ENCODE results near the gene FBXW8.

The FBXW8 gene

GRCh38 chr12:116892349-116893140 is 18.2 kb upstream of the FBXW8 start:
- in situ Hi-C loops (cut with MboI; ENCODE audit: low sequenced_read_pairs, unreplicated experiment) = no loop called here
- no peak for DNase-seq (ENCODE audit: low spot score)
- no peak for TF ChIP-seq CTCF (IDR thresholded peaks at IDR 0.05; ENCODE audit: borderline replicate concordance, control extremely low read depth, extremely low read depth, insufficient read depth, missing control alignments)

GRCh38 chr12:116894913-116895312 is 15.8 kb upstream of the FBXW8 start:
- in situ Hi-C loops (cut with MboI; ENCODE audit: low sequenced_read_pairs, unreplicated experiment) = no loop called here
- no peak for TF ChIP-seq CTCF (IDR thresholded peaks at IDR 0.05; ENCODE audit: borderline replicate concordance, control extremely low read depth, extremely low read depth, insufficient read depth, missing control alignments)
- DNase-seq (ENCODE audit: low spot score) = no peak

- no peak for TF ChIP-seq CTCF (IDR thresholded peaks at IDR 0.05; ENCODE audit: borderline replicate concordance, control extremely low read depth, extremely low read depth, insufficient read depth, missing control alignments)
- DNase-seq (ENCODE audit: low spot score) = no peak
- in situ Hi-C loops (cut with MboI; ENCODE audit: low sequenced_read_pairs, unreplicated experiment) = no loop called here
Observed at GRCh38 chr12:116896411-116896924, 14.3 kb upstream of the FBXW8 start.

GRCh38 chr12:116897476-116897875 is 13.3 kb upstream of the FBXW8 start:
- no peak for TF ChIP-seq CTCF (IDR thresholded peaks at IDR 0.05; ENCODE audit: borderline replicate concordance, control extremely low read depth, extremely low read depth, insufficient read depth, missing control alignments)
- in situ Hi-C loops (cut with MboI; ENCODE audit: low sequenced_read_pairs, unreplicated experiment) = no loop called here
- no peak for DNase-seq (ENCODE audit: low spot score)

- no peak for TF ChIP-seq CTCF (IDR thresholded peaks at IDR 0.05; ENCODE audit: borderline replicate concordance, control extremely low read depth, extremely low read depth, insufficient read depth, missing control alignments)
- DNase-seq (ENCODE audit: low spot score) = no peak
- in situ Hi-C loops (cut with MboI; ENCODE audit: low sequenced_read_pairs, unreplicated experiment) = no loop called here
Observed at GRCh38 chr12:116898669-116899068, 12.1 kb upstream of the FBXW8 start.

- in situ Hi-C loops (cut with MboI; ENCODE audit: low sequenced_read_pairs, unreplicated experiment) = no loop called here
- no peak for TF ChIP-seq CTCF (IDR thresholded peaks at IDR 0.05; ENCODE audit: borderline replicate concordance, control extremely low read depth, extremely low read depth, insufficient read depth, missing control alignments)
- DNase-seq (ENCODE audit: low spot score) = no peak
Observed at GRCh38 chr12:116901612-116902011, 9.1 kb upstream of the FBXW8 start.

Measured in GM13976 (cell line).